NCI-H1930 (cell line): ENCODE results near the gene ADAM19.

Source experiments
- DNase-seq, 2 experiments: peaks; one replicate each; lab custom pipeline; 2025; lab: John Stamatoyannopoulos, UW

ADAM19 gene

DNA sequence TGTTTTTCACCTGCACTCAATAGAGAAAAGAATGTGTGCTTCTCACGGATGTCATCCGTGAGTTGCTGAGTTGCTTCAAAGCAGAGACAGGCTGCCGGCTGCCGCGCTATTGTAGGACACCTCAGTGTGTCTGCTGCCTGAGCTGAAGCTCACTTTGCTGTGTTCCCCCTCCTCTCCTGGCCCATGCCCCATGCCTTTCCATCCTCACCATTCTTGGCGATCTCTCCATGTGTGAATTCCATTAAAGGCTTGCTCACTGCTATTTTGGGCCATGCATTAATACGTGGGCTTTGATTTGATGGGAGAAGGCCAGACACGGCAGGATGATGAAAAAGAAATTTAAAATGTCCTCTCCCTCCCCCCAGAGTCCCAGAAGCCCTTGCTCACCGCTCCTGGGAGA lies 14.5 kb downstream of the ADAM19 start:
- DNase-seq = no peak

DNA sequence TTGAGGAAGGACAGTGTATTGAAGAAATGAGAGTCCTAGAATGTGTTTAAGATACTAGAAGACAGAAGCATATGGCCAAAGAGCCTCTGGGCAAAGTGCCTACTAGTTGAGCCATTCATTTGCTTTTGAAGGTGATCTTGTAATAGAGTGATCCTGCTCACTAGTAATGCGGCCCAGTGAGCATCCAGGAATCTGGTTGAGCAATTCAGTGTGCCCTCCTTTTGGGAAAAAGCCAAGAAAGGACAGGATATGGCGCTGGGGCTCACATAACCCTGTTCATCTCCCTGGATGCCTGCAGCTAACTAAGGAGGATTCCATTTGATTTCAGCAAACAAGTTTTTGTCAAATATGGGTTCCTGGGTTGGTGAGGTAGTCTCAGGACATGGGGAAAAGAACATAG lies 16.3 kb downstream of the ADAM19 start:
- DNase-seq = no peak

DNA sequence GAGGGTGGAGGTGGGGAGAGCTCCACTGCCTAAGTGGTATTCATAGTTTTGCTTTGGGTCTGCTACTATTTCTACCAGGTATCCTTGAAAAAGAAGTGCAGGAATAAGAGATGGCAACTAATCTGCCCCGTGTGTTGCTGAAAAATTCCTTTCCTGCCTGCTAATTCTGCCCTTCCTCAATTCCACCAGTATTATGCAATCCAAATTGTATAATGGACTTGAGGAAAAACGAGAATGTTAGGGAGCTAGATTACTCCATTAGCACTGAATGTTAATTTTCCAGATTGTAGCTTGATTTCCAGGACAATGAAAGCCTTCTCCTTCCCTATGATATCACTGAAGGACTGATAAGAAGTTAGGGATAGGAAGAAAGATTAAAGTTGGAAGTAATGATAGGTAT lies 16.9 kb downstream of the ADAM19 start:
- no peak for DNase-seq

DNA sequence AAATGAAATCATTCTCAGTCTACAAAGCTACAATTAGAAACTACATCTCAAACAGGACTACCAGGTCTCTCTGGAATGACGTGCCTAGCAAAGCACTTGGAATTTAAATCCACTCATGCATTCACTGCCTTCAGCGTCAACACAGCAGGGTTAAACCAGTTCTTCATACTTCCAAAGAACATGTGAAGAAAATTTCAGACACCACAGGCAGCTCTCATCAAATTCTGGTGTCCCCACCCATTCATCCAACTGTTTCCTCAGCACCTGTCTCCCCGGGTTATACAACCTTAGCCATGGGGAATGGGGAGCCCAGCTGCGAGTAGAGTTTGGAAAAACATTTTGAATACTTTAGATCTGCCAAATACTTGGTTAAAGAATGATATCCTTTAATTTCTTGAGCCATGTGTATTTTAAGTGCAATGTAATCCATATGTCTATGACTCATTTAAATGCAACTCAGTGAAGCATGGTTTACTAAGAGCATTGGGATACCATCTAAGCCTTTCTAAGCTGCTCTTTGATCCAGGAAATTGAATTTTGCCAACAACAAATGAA lies 17.5 kb downstream of the ADAM19 start:
- no peak for DNase-seq

DNA sequence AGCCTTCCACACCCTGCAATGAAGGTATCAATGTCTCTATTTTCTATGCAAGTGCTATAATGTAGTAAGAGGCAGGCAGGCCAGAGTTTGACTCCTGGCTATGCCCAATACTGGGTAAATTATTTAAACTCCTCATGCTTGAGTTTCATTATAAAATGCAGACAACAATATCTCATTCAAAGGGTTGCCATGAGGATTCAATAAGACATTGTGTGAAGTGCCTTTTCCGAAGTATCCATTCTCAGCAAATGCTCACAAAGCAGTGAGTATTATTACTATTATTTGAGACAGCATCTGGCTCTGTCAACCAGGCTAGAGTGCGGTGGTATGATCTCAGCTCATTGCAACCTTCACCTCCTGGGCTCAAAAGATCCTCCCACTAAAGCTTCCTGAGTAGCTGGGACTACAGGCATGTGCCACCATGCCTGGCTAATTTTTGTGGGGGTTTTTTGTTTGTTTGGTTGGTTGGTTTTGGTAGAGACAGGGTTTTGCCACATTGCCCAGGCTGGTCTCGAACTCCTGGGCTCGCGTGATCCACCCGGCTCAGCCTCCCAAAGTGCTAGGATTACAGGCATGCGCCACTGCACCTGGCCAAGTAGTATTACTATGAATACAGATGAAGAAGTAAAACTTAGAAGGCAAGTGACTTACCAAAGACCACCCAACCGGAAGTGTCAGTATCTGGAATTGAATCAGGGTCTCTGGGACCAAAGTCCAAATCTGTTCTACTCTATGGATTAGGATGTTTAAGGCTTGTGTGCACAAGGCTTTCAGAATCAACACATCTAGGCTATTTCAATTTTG lies 18.8 kb downstream of the ADAM19 start:
- DNase-seq = no peak

DNA sequence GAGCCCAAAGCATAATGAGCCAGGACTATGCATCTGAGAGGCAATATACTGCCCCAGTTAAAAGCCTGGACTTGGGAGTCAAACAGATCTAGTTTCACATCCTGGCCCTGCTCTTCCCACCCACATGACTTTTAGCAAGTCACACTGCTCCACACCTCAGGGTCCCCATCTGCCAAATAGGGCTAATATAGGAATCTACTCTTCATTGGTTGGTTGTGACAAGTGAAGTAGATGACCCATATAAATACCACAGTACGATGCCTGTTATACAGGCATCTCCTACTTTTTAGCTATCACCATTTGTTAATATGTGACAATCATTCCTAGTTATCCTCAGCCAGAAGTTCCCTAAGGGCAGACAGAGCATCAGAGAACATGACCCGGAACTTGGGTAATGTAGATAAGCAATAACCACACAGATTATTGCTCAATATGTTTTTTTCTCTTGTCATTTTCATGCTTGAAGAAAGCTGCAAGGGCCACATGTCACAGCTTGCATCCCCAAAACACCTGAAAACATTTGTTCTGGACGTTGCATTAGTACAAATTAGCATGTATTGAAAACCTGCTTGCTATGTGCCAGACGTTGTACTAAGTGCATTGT lies 20.4 kb downstream of the ADAM19 start:
- no peak for DNase-seq

DNA sequence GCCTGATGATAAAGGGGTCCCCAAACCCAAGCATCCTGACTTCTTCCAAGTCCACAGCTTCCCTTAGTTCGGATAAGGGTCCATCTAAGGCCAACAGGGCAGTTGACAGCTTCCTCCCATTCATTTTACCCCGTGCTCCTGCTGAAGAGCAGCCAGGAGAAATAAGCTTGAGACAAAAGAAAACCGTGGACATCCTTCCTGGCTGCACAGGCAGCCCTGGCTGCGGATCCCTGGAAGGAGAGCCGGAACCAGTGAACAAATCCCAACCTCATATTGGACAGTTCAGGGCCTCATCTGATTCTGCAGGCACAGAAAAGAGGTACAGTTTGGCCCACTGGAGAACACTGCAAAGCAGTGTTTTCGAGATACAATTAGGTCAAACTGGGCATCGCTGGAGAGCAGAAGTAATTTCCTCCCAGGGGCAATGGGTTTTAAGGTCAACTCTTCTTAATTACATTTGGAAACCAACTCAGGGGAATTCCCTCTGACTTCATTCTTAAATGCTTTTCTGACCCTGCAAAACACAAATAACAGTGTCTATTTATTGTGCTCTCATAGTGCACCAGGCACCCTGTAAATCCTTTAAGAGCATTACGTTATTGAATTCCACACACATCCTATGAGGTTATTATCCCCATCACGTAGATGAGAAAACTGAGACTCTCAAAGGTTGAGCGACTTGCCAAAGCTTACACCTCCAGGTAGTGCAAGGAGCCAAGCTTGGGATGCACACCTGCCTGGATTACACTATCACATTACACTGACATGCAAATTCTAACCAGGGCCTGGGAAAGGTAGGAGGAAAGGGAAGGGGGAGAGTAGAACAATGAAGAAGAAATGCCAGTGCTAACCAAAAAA lies 21.2 kb downstream of the ADAM19 start:
- no peak for DNase-seq

DNA sequence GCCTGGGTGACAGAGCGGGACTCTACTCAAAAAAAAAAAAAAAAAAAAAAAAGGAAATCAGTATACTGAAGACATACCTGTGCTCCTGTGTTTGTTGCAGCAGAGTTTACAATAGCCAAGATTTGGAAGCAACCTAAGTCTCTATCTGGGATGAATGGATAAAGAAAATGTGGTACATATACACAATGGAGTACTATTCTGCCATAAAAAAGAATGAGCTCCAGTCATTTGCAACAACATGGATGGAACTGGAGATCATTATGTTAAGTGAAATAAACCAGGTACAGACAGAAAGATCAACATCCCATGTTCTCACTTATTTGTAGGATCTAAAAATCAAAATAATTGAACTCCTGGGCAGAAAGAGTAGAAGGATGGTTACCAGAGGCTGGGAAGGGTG lies 22.9 kb downstream of the ADAM19 start:
- DNase-seq = no peak

DNA sequence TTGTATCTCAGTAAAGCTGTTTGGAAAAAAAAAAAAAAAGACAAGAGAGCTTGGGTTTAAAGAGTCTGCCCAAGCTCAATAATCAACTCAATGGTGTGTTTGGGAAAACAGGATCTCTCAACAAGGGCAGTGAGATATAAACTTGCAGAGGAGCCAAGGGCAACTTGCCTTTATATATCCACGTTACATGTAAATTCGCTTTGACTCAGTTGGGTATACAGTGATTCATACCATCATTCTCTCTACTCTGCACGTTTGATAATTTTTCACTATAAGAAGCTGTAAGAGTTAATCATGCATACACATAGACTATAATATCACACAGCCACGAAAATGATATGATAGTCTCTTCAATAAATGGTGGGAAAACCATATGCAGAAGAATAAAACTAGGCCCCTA lies 24.9 kb downstream of the ADAM19 start:
- DNase-seq = no peak

DNA sequence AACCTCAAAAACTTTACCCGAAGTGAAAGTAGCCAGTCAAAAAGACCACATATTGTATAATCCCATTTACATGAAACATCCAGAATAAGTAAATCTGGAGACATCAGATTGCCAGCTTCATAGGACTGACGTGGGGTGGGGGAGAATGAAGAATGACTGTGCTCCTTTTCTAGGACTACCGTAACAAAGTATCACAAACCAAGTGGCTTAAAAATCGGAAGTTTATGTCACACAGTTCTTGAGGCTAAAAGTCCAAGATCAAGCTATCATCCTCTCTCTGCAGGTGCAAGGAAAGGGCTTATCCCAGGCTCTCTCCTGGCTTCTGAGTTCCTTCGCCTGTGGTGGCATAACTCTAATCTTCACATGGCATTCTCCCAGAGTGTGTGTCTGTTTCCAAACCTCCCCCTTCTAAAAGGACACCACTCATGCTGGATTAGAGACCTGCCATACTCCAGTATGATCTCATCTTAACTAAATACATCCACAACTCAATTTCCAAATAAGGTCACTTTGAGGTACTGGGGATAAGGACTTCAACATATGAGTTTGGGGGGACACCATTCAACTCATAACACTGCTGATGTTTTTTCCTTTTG lies 25.5 kb downstream of the ADAM19 start:
- no peak for DNase-seq

DNA sequence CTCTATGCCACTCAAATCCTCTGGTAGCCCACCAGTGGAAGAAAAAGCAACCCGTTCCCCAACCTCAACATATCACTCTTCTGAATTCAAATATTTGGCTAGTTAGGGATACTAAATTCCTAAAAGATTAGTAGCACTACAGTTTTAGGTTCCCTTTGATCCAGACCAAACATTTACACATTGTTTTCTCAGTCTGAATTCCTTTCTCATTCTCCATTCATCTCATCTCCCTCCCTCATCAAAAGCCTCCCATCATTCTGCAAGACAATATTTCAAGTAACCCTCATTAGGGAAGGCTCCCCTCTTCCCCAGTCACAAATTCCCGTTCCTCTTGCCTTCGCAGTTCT lies 26.3 kb downstream of the ADAM19 start:
- DNase-seq = no peak

DNA sequence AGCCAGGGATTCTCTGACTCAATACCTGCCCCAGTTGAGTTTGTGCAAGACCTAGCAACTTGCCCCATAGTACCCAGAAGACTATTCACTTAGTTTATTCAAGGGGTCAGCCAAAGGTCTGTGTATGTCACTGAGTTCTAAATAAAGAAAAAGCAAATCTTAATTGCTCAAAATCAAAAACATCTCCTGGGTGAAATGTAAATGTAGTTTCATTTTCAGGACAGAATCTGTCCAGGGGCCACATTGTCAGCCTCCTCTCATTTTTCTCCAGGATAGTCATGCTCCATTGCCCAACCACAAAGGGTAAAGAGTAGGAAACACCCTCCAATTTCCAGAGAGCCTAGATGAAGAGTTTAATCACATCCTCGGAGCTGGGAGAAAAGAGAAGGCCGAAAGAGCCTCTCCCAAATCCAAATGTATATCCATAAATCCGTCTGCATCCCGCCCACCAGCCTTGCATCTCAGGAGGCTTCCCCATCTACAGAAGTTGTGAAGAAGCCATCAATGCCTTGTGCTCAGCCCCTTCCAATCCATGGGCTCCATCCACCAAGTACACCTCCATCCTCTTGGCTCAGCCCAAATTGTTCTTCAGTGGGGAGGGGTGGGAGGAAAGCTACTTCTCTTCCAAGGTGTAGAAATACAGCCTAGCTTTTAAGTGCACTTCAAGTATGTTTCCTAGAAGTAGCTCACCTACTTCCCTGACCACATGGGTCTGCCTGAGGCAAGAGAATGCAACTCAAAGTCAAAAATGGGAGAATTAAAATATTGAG lies 26.9 kb downstream of the ADAM19 start:
- no peak for DNase-seq

DNA sequence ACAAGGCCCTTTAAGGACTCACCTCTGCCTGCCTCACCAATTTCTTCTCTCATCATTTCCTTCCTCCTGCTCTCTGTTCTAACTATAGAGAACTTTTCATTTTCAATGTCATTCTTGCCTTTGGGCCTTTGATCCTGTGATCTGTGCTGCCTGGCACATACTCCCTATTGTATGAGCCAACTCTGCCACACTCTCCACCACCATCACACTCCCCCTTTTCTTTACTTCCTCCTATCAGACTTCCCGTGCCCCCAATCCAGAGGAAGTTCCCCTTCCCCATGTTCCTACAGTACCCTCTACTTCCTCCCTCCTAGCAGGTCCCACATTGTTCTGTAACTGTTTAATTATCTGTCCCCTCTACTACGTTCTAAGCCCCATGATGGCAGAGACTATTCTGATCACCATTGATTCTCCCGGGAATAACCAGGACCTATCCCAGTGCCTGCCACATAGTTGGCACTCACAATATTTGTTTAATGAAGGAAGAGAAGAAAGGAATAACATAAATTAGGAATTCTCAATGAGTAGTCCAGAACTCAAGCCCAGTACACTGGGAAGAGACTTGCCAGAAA lies 27.5 kb downstream of the ADAM19 start:
- no peak for DNase-seq

DNA sequence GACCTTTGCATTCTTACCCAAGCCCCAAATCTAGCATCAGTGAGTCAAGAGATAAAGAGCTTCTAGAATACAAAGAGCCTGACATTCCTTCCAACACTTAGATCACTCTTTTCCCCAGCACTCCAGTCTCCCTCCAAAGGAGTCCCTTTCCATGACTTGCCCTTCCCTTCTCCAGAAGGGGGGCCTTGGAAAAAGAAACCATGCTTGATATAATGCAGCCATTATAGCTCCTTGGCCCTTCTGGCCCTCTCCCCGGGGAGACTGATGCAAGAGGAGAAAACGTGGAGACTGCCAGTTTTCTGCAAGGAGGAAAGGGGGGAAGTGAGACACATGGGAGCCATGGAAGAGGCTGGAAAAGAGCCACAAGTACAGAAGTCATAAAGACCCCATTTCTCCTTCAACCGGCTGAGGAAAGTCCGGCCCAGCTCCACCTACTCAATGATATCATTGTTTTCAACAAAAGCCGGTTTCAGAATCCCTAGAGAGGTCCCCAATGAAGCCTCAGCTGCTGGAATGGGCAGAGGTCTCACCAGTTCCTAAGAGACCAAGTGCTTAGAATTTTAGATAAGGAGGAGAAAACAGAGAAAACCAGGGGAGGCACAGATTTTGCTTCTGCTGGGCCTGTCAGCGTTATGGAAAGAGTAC lies 29.0 kb downstream of the ADAM19 start:
- no peak for DNase-seq

DNA sequence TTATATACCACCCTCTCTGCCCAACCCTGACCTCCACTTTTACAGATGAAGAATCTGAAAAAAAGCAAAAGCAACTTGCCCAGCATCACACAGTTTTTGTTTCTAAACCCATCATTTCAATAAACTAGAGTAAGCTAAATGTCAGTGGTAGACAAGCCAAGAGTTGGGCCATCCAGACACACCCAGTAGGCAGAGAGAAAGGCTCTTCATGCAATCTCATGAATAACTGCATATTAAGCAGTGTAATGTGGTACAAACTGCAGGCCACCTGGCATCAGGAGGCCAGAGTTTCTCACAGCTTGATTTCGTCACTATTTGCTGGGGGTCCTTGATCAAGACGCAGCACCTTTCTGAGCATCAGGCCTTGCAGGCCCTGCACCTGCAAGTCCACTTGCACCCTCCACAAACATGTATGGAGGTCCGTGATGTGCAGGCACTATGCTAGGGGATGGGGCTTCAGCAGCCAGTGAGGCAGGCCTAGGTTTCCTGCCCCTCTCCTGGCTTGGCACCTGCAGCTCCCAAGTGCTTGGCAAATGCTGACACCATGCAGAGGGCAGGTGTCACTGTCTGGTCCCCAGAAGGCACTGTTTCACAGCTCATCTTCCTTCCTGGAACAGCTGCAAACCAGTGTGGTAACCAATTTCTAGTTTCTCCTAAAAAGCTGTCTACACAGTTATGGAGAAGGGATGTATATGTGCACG lies 29.8 kb downstream of the ADAM19 start:
- DNase-seq = no peak

DNA sequence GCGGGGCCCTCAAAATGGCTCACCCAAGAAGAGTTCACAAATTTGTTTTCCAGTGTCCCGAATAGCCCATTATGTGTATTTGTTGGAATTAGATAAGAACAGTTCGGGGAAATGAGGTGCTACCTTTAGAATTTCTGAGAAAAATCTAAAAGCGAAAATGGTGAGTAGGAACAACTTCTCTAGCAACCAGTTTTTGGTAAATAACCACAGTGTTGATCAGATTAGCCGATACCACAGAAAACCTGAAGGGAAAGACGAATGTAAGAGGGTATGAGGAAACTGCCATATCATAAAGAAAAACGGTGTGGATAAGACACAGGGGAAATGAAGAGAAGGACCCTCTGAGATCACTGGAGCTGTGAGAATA lies 31.0 kb downstream of the ADAM19 start:
- DNase-seq = no peak

DNA sequence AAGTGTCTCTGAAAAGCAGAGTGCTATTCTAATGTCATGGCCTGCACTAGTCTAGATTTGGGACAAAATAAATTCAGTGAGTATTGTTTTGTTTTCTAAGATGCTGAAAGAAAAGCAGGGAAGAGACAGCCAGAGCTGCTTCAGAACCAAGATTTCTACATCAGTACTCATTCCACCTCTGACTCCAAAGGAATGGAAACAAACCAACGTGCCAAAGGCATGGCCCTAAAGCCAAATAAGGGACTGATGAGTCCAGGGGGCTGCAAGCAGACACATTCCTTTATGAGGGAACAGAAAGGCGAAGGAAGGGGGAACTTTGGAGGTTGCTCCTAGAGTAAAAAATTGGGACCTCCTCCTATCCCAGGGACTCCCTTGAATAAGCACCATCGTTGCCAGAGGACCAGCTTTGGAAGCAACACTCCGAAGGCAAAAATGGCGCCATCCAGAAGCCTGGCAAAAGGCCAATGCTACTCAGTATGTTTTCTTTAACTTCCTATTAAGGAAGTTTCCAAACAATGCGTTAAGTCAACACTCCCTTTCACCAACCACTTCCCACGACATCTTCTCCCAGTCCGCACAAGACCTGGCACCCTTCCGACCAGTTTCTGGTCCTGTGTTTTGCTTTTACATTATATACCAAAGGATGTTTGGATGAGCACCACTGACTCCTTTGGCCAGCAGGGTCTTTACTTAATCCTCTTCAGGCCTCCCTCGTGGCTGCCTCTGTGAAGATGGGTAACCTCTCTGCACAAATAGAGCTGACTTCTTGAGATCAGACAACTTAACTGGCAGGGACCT lies 31.6 kb downstream of the ADAM19 start:
- no peak for DNase-seq

DNA sequence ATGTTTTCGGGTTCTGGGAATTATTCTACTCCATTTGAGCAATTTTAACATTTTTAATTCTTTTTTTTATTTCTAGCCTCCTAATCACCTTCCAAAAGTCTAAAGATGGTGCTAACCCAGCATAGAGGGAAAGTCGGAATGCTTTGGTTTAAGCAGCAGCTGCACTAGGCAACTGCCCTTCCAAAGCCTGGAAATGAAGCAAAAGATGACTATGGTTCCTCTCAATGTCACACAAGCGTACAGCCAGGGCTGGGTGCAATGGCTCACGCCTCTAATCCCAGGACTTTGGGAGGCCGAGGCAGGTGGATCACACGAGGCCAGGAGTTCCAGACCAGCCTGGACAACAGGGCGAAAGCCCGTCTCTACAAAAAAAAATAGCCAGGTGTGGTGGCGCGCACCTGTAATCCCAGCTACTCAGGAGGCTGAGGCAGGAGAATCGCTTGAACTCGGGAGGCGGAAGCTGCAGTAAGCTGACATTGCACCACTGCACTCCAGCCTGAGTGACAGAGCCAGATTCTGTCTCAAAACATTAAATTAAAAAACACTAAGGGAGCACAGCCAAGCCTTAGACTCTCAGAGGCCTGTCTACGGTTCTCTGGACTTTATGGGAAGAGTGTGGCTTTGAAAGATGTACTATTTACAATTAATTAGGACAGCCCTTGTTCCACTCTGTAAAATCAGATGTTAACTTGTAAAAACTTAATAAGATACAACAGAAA lies 33.1 kb downstream of the ADAM19 start:
- no peak for DNase-seq
